T-helper 2 cell (primary cell): ENCODE measurements around the gene CPE.
"Not testable (repeated sequence)": the region's sequence is repeated elsewhere in the genome, so short reads cannot be mapped to it uniquely, and the experiment has no call there.

Experiments used
- DNase-seq, 5 experiments: peaks; one replicate each; pipeline versions ENCODE4 v3.0.0 to v3.0.0-alpha.2; 2012 to 2022

The CPE gene

GRCh38 chr4:165410214-165410613 is 31.4 kb downstream of the CPE start:
- no peak for DNase-seq

GRCh38 chr4:165415910-165416309 is 37.1 kb downstream of the CPE start:
- DNase-seq = no peak

- no peak for DNase-seq
Observed at GRCh38 chr4:165418073-165418472, 39.3 kb downstream of the CPE start.

GRCh38 chr4:165425629-165426028 is 46.8 kb downstream of the CPE start:
- no peak for DNase-seq

GRCh38 chr4:165426331-165426730 is 47.5 kb downstream of the CPE start:
- no peak for DNase-seq

GRCh38 chr4:165426823-165427222 is 48.0 kb downstream of the CPE start:
- DNase-seq = peak in 1 of 5 experiments; percentile 1

- DNase-seq = no peak
Observed at GRCh38 chr4:165428957-165429356, 50.1 kb downstream of the CPE start.

GRCh38 chr4:165433529-165433928 is 54.7 kb downstream of the CPE start:
- no peak for DNase-seq

- DNase-seq = no peak
Observed at GRCh38 chr4:165437691-165438090, 58.9 kb downstream of the CPE start.

- DNase-seq = no peak
Observed at GRCh38 chr4:165439344-165439743, 60.5 kb downstream of the CPE start.

GRCh38 chr4:165439981-165440380 is 61.2 kb downstream of the CPE start:
- DNase-seq = no peak

- DNase-seq = no peak
Observed at GRCh38 chr4:165440415-165441158, 61.8 kb downstream of the CPE start.

- no peak for DNase-seq
Observed at GRCh38 chr4:165443276-165443675, 64.5 kb downstream of the CPE start.

- no peak for DNase-seq
Observed at GRCh38 chr4:165448700-165449099, 69.9 kb downstream of the CPE start.

GRCh38 chr4:165449333-165449732 is 70.5 kb downstream of the CPE start:
- peak in 1 of 5 experiments; percentile 51 for DNase-seq

GRCh38 chr4:165450871-165451270 is 72.1 kb downstream of the CPE start:
- no peak for DNase-seq

GRCh38 chr4:165453140-165453539 is 74.3 kb downstream of the CPE start:
- not testable (repeated sequence) for DNase-seq

GRCh38 chr4:165454426-165454825 is 75.6 kb downstream of the CPE start:
- no peak for DNase-seq

- no peak for DNase-seq
Observed at GRCh38 chr4:165457793-165458192, 79.0 kb downstream of the CPE start.

- DNase-seq = no peak
Observed at GRCh38 chr4:165458471-165458870, 79.7 kb downstream of the CPE start.

GRCh38 chr4:165461159-165461821 is 82.5 kb downstream of the CPE start:
- DNase-seq = no peak

- DNase-seq = no peak
Observed at GRCh38 chr4:165462009-165462408, 83.2 kb downstream of the CPE start.

GRCh38 chr4:165464376-165464775 is 85.6 kb downstream of the CPE start:
- no peak for DNase-seq

- peak in 1 of 5 experiments; percentile 56 for DNase-seq
Observed at GRCh38 chr4:165464813-165465381, 86.1 kb downstream of the CPE start.
